GM12873 (cell line): ENCODE data around the gene PPP1R9B.

Source experiments
- CTCF ChIP-seq: IDR thresholded peaks from 2 replicates; pipeline ENCODE4 v1.5.1; 2012; ENCODE audit warnings: low read depth, mild to moderate bottlenecking, moderate library complexity, low read length, control low read depth; ENCODE audit not compliant: insufficient read depth; ENCODE audit errors: missing control alignments

PPP1R9B gene

GRCh38 chr17:50100480-50100883 is 50.0 kb downstream of the PPP1R9B start:
- no peak for TF ChIP-seq CTCF

- TF ChIP-seq CTCF: no peak
These were observed 51.5 kb downstream of the PPP1R9B start for GRCh38 chr17:50099003-50099402.

GRCh38 chr17:50098583-50098982 is 51.9 kb downstream of the PPP1R9B start:
- TF ChIP-seq CTCF: no peak

GRCh38 chr17:50097926-50098325 is 52.6 kb downstream of the PPP1R9B start:
- TF ChIP-seq CTCF: no peak

GRCh38 chr17:50097455-50097854 is 53.0 kb downstream of the PPP1R9B start:
- no peak for TF ChIP-seq CTCF

GRCh38 chr17:50096758-50097157 is 53.7 kb downstream of the PPP1R9B start:
- TF ChIP-seq CTCF: no peak

- TF ChIP-seq CTCF: no peak
These were observed 54.4 kb downstream of the PPP1R9B start for GRCh38 chr17:50096092-50096491.
